AG08395 (cell line): ENCODE data around the gene CREB3L4.
"Not testable (repeated sequence)": the region's sequence is repeated elsewhere in the genome, so short reads cannot be mapped to it uniquely, and the experiment has no call there.

Experiments
- DNase-seq: peaks from one replicate; pipeline ENCODE4 v3.0.0; 2012; ENCODE audit warnings: mixed read lengths, low spot score

CREB3L4 gene

GRCh38 chr1:153958111-153958960, 9.4 kb upstream of the CREB3L4 start, which contains the start of gene CRTC2:
TSS of gene CRTC2 (minus strand) at chr1:153958612. CDS start at chr1:153958497, 115 bp downstream.
- peak; percentile 97 for DNase-seq

GRCh38 chr1:153958961-153959260, 8.8 kb upstream of the CREB3L4 start:
- no peak for DNase-seq

- DNase-seq, result no peak
Observed at GRCh38 chr1:153959454-153959853, 8.2 kb upstream of the CREB3L4 start.

GRCh38 chr1:153960206-153960605, 7.5 kb upstream of the CREB3L4 start:
- no peak for DNase-seq

GRCh38 chr1:153961421-153961820, 6.3 kb upstream of the CREB3L4 start:
- DNase-seq, result no peak

GRCh38 chr1:153962088-153963029, 5.3 kb upstream of the CREB3L4 start:
- peak; percentile 52 for DNase-seq

- DNase-seq, result peak; percentile 95
Observed at GRCh38 chr1:153963030-153963849, 4.5 kb upstream of the CREB3L4 start, which contains the start of gene SLC39A1. TSS of gene SLC39A1 (minus strand) at chr1:153963537. CDS start at chr1:153962715, 822 bp downstream.

- DNase-seq, result no peak
Observed at GRCh38 chr1:153963850-153964331, 3.8 kb upstream of the CREB3L4 start.

- DNase-seq, result no peak
Observed at GRCh38 chr1:153968000-153968363, 280 bp downstream of the CREB3L4 start.

GRCh38 chr1:153968408-153968807, 706 bp downstream of the CREB3L4 start:
- no peak for DNase-seq

GRCh38 chr1:153968972-153969371, 1.3 kb downstream of the CREB3L4 start:
- no peak for DNase-seq

GRCh38 chr1:153970346-153970745, 2.6 kb downstream of the CREB3L4 start:
- no peak for DNase-seq

- no peak for DNase-seq
Observed at GRCh38 chr1:153973071-153973470, 5.4 kb downstream of the CREB3L4 start.

- no peak for DNase-seq
Observed at GRCh38 chr1:153973525-153973924, 5.8 kb downstream of the CREB3L4 start.

- no peak for DNase-seq
Observed at GRCh38 chr1:153976819-153977249, 9.1 kb downstream of the CREB3L4 start.

GRCh38 chr1:153977250-153978240, 9.8 kb downstream of the CREB3L4 start, which contains the start of gene JTB:
TSS of gene JTB (minus strand) at chr1:153977674. CDS start at chr1:153977252, 422 bp downstream.
- DNase-seq, result peak; percentile 87

GRCh38 chr1:153978274-153978909, 10.7 kb downstream of the CREB3L4 start:
- DNase-seq, result no peak

- DNase-seq, result not testable (repeated sequence)
Observed at GRCh38 chr1:153979091-153979490, 11.4 kb downstream of the CREB3L4 start.

- DNase-seq, result not testable (repeated sequence)
Observed at GRCh38 chr1:153981735-153982134, 14.0 kb downstream of the CREB3L4 start.
